Neural cell (in vitro differentiated cells): ENCODE data around the gene ANKRD29.
"Not testable (repeated sequence)": the region's sequence is repeated elsewhere in the genome, so short reads cannot be mapped to it uniquely, and the experiment has no call there.

ENCODE experiments used
- EP300 ChIP-seq: fragments of 450-650 bp; conservative IDR thresholded peaks from 2 replicates; pipeline ENCODE4 v1.6.1; 2014; ENCODE audit warnings: antibody characterized with exemption, mild to moderate bottlenecking, moderate library complexity; ENCODE audit not compliant: poor library complexity, severe bottlenecking
- EZH2 ChIP-seq: fragments of 200-600, 300-800 bp; shearing (Covaris generic), sonication (generic); IDR thresholded peaks from 2 replicates; pipeline ENCODE4 v1.6.1; 2014; ENCODE audit warnings: antibody characterized with exemption, low read length, borderline replicate concordance, mild to moderate bottlenecking; ENCODE audit not compliant: insufficient read depth, poor library complexity, severe bottlenecking
- POLR2AphosphoS5 ChIP-seq: IDR thresholded peaks from 2 replicates; pipeline ENCODE4 v1.6.1; 2012
- SMC3 ChIP-seq: fragments of 450-650 bp; conservative IDR thresholded peaks from 2 replicates; pipeline ENCODE4 v1.6.1; 2014; ENCODE audit warnings: antibody characterized with exemption, mild to moderate bottlenecking, moderate library complexity; ENCODE audit not compliant: poor library complexity
- TF ChIP-seq, protein P1 (sequence below): fragments of 450-650 bp; IDR thresholded peaks from 2 replicates; pipeline ENCODE4 v1.5.1; 2014; ENCODE audit warnings: antibody characterized with exemption, mild to moderate bottlenecking, moderate library complexity; ENCODE audit not compliant: poor library complexity, severe bottlenecking

DNA sequence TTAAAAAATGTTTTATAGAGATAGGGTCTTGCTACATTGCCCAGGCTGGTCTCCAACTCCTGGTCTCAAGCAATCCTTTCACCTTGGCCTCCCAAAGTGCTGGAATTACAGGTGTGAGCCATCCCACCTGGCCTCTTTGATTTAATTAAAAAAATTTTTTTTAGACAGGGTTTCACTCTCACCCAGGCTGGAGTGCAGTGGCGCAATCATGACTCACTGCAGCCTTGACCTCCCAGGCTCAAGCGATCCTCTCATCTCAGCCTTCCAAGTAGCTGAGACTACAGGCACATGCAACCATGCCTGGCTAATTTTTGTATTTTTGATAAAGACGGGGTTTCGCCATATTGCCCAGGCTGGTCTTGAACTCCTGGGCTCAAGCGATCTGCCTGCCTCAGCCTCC lies 26.3 kb downstream of the ANKRD29 start:
- TF ChIP-seq, protein P1, sequence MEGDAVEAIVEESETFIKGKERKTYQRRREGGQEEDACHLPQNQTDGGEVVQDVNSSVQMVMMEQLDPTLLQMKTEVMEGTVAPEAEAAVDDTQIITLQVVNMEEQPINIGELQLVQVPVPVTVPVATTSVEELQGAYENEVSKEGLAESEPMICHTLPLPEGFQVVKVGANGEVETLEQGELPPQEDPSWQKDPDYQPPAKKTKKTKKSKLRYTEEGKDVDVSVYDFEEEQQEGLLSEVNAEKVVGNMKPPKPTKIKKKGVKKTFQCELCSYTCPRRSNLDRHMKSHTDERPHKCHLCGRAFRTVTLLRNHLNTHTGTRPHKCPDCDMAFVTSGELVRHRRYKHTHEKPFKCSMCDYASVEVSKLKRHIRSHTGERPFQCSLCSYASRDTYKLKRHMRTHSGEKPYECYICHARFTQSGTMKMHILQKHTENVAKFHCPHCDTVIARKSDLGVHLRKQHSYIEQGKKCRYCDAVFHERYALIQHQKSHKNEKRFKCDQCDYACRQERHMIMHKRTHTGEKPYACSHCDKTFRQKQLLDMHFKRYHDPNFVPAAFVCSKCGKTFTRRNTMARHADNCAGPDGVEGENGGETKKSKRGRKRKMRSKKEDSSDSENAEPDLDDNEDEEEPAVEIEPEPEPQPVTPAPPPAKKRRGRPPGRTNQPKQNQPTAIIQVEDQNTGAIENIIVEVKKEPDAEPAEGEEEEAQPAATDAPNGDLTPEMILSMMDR = not testable (repeated sequence)
- not testable (repeated sequence) for TF ChIP-seq EZH2, POLR2AphosphoS5, EP300, SMC3
